Panc1 (cell line): ENCODE measurements around the gene C1QC. TPM values are rescaled to one million over a fixed set of nuclear protein-coding genes. Genes with fewer than 3 reads are reported as not detected.

Experiments
- ATAC-seq: fragments of 200-7000 bp; cut with Tn5 transposase; 2 replicates; pipeline ENCODE4 v1.9.1; 2020; ENCODE audit warnings: mild to moderate bottlenecking, moderate library complexity
- BruUV-seq: library from RNA; stranded (reverse); fragments of 400-500 nt; replicated peaks from 2 replicates; lab custom pipeline; 2021; lab: Mats Ljungman, UMichigan
- CTCF ChIA-PET: fragments of 300-600 bp; sonication (Branson Sonifier 250); formaldehyde crosslinking; loops from one replicate; lab custom pipeline; 2022; ENCODE audit warnings: antibody characterized with exemption; lab: Charles Lee
- POLR2A ChIA-PET: fragments of 300-600 bp; sonication (Branson Sonifier 250); formaldehyde crosslinking; loops from one replicate; lab custom pipeline; 2022; ENCODE audit warnings: antibody characterized with exemption; lab: Charles Lee
- DNase-seq: peaks from one replicate; pipeline ENCODE4 v3.0.0-alpha.2; 2010; ENCODE audit warnings: low read depth, low spot score
- H3K27ac ChIP-seq: 2 replicates; pipeline ENCODE4 v1.5.1; 2011; ENCODE audit warnings: mild to moderate bottlenecking, low read length, inconsistent platforms
- H3K27me3 ChIP-seq: fragments of 200-500 bp; sonication (Bioruptor generic); 2 replicates; pipeline ENCODE4 v1.6.0; 2014; ENCODE audit warnings: low read length, inconsistent platforms; ENCODE audit not compliant: control insufficient read depth, insufficient read depth
- H3K36me3 ChIP-seq: fragments of 200-500 bp; sonication (Bioruptor generic); 2 replicates; pipeline ENCODE4 v1.5.1; 2014; ENCODE audit warnings: inconsistent platforms, mild to moderate bottlenecking, low read length, moderate library complexity; ENCODE audit not compliant: control insufficient read depth, insufficient read depth
- H3K4me1 ChIP-seq: 2 replicates; pipeline ENCODE4 v1.5.1; 2011; ENCODE audit warnings: inconsistent platforms, mild to moderate bottlenecking, low read length, moderate library complexity; ENCODE audit not compliant: control insufficient read depth, insufficient read depth
- H3K4me3 ChIP-seq, 2 experiments: 2 replicates each; pipeline ENCODE4 v1.5.1; 2011 to 2012; ENCODE audit warnings: low read depth in 2 of 2, low read length in 2 of 2, mild to moderate bottlenecking in 2 of 2, inconsistent platforms in 1 of 2, moderate library complexity in 1 of 2
- H3K9me3 ChIP-seq: fragments of 200-500 bp; sonication (Bioruptor generic); 2 replicates; pipeline ENCODE4 v1.5.1; 2014; ENCODE audit warnings: low read depth, mild to moderate bottlenecking, inconsistent platforms, low read length, moderate library complexity; ENCODE audit not compliant: control insufficient read depth, insufficient read depth
- CTCF ChIP-seq: fragments of 450-650 bp; IDR thresholded peaks from 2 replicates; pipeline ENCODE4 v1.5.1; 2017; ENCODE audit warnings: mild to moderate bottlenecking
- POLR2AphosphoS5 ChIP-seq: IDR thresholded peaks from 2 replicates; pipeline ENCODE4 v1.6.1; 2012; ENCODE audit warnings: mild to moderate bottlenecking, low read depth, low read length, moderate library complexity
- REST ChIP-seq, 2 experiments: IDR thresholded peaks; 2 replicates each; pipeline ENCODE4 v1.6.1; 2011 to 2012; ENCODE audit warnings: low read depth in 2 of 2, control low read depth in 1 of 2, low read length in 1 of 2, mild to moderate bottlenecking in 1 of 2, moderate library complexity in 1 of 2; ENCODE audit not compliant: insufficient read depth in 1 of 2
- SIN3A ChIP-seq: IDR thresholded peaks from 2 replicates; pipeline ENCODE4 v1.6.1; 2012; ENCODE audit warnings: low read depth, mild to moderate bottlenecking, low read length, moderate library complexity, borderline replicate concordance; ENCODE audit not compliant: insufficient read depth
- TCF7L2 ChIP-seq: IDR thresholded peaks from 2 replicates; pipeline ENCODE4 v1.6.1; 2011; ENCODE audit warnings: mild to moderate bottlenecking, low read depth, low read length, inconsistent platforms
- in situ Hi-C: cut with HindIII; loops from 2 replicates; pipeline ENCODE4 v1.10.0; 2016; ENCODE audit warnings: low sequenced_read_pairs, low pct_unique_long_range_greater_than_20kb
- intact Hi-C: fragments of 100-400 bp; cut with micrococcal nuclease; formaldehyde crosslinking; loops from one replicate; pipeline ENCODE4 v1.10.0; 2022; ENCODE audit not compliant: unreplicated experiment
- total RNA-seq: library from RNA; stranded (reverse); gene quantifications from one replicate; pipeline ENCODE4 v1.2.1, GENCODE V29; 2021; ENCODE audit not compliant: unreplicated experiment

C1QC gene
- total RNA-seq, 1 experiment from 2014 or later: 0.64 TPM

GRCh38 chr1:22613572-22613918 is 29.9 kb upstream of the C1QC start:
- Histone ChIP-seq H3K27me3 (peaks cover 16% of the 10 kb centered on the region), H3K27ac (no peak overlapping the region), H3K36me3 (no peaks in the 10 kb centered on the region), H3K4me3 (no peak overlapping the region), H3K9me3 (no peaks in the 10 kb centered on the region), H3K4me1 (no peaks in the 10 kb centered on the region)
- intact Hi-C loops (no loop called here), in situ Hi-C loops (no loop called here)
- POLR2A ChIA-PET: no interaction called here
- ATAC-seq (no peak), DNase-seq (no peak)
- TF ChIP-seq TCF7L2 (no peak), POLR2AphosphoS5 (no peak), CTCF (no peak), REST (IDR thresholded peaks at IDR 0.05; ENCODE audit: insufficient read depth in 1 of 2, low read depth in 2 of 2, low read length in 1 of 2) (no peak), SIN3A (no peak)
- no TSS peak for BruUV-seq
- CTCF ChIA-PET: no interaction called here

- no peak for DNase-seq
- POLR2A ChIA-PET: no interaction called here
- ATAC-seq: no peak
- in situ Hi-C loops (no loop called here), intact Hi-C loops (no loop called here)
- Histone ChIP-seq H3K36me3 (no peaks in the 10 kb centered on the region), H3K4me1 (no peaks in the 10 kb centered on the region), H3K27ac (no peak overlapping the region), H3K9me3 (no peaks in the 10 kb centered on the region), H3K4me3 (no peak overlapping the region), H3K27me3 (peaks cover 16% of the 10 kb centered on the region)
- no peak for TF ChIP-seq TCF7L2
- no peak for TF ChIP-seq SIN3A
- TF ChIP-seq REST (IDR thresholded peaks at IDR 0.05; ENCODE audit: insufficient read depth in 1 of 2, low read depth in 2 of 2, low read length in 1 of 2): no peak
- TF ChIP-seq POLR2AphosphoS5: no peak
- TF ChIP-seq CTCF: no peak
- CTCF ChIA-PET: no interaction called here
- BruUV-seq: no TSS peak
Observed at GRCh38 chr1:22613951-22614350, 29.5 kb upstream of the C1QC start.
